Measurements from ENCODE around the gene COL18A1.

COL18A1 gene

GRCh38 chr21:45549626-45550463 is 144.9 kb downstream of the COL18A1 start:
- Histone ChIP-seq H3K36me3 (ENCODE audit: insufficient read depth, low read length) (no peaks in the 10 kb centered on the region; the same call in 1 of the 2 replicates), H3K4me2 (ENCODE audit: insufficient read depth, low read length) (peak overlapping the region; percentile 82), H3K27me3 (ENCODE audit: insufficient read depth, low read length, poor library complexity) (no peaks in the 10 kb centered on the region), H3K4me3 (ENCODE audit: low read depth in 1 of 2, low read length in 2 of 2) (peak overlapping the region in 1 of 2 experiments; percentile 50; a peak in 3 of 4 replicates), H3K4me1 (ENCODE audit: insufficient read depth, low read length) (peaks cover 42% of the 10 kb centered on the region), H4K20me1 (ENCODE audit: insufficient read depth, low read length) (no peaks in the 10 kb centered on the region), H3K79me2 (ENCODE audit: insufficient read depth, low read length) (0 out of 2 replicates have a peak, but pooled peaks cover 2% of the 10 kb centered on the region), H3K27ac (ENCODE audit: low read length) (peak overlapping the region; percentile 82), H3K9ac (ENCODE audit: low read depth, low read length) (peak overlapping the region; percentile 54), H3K9me3 (ENCODE audit: insufficient read depth, low read length, severe bottlenecking) (no peaks in the 10 kb centered on the region), H2AFZ (ENCODE audit: low read depth, low read length) (peak overlapping the region; percentile 83)
- DNase-seq = no peak
- no peak for ATAC-seq (ENCODE audit: insufficient read depth, low read depth)
- TF ChIP-seq EZH2 (IDR thresholded peaks at IDR 0.05; ENCODE audit: borderline replicate concordance, low read depth, low read length, severe bottlenecking) (no peak), CTCF (IDR thresholded peaks at IDR 0.05; ENCODE audit: borderline replicate concordance, extremely low read depth, low read length, poor library complexity, severe bottlenecking) (no peak)

- H3K36me3 ChIP-seq (ENCODE audit: insufficient read depth, low read length) = no peaks in the 10 kb centered on the region; the same call in 1 of the 2 replicates
- H3K27ac ChIP-seq (ENCODE audit: low read length) = peak overlapping the region; percentile 89
- peak overlapping the region; percentile 83 for H2AFZ ChIP-seq (ENCODE audit: low read depth, low read length)
- DNase-seq = peak; percentile 90
- TF ChIP-seq CTCF (IDR thresholded peaks at IDR 0.05; ENCODE audit: borderline replicate concordance, extremely low read depth, low read length, poor library complexity, severe bottlenecking) (no peak), EZH2 (IDR thresholded peaks at IDR 0.05; ENCODE audit: borderline replicate concordance, low read depth, low read length, severe bottlenecking) (no peak)
- H3K4me1 ChIP-seq (ENCODE audit: insufficient read depth, low read length) = peaks cover 42% of the 10 kb centered on the region
- no peaks in the 10 kb centered on the region for H3K9me3 ChIP-seq (ENCODE audit: insufficient read depth, low read length, severe bottlenecking)
- peak; percentile 84 for ATAC-seq (ENCODE audit: insufficient read depth, low read depth)
- peak overlapping the region in 1 of 2 experiments; percentile 50; a peak in 3 of 4 replicates for H3K4me3 ChIP-seq (ENCODE audit: low read depth in 1 of 2, low read length in 2 of 2)
- H3K27me3 ChIP-seq (ENCODE audit: insufficient read depth, low read length, poor library complexity) = no peaks in the 10 kb centered on the region
- H3K4me2 ChIP-seq (ENCODE audit: insufficient read depth, low read length) = peak overlapping the region; percentile 82
- no peaks in the 10 kb centered on the region for H4K20me1 ChIP-seq (ENCODE audit: insufficient read depth, low read length)
- peak overlapping the region; percentile 56 for H3K9ac ChIP-seq (ENCODE audit: low read depth, low read length)
- H3K79me2 ChIP-seq (ENCODE audit: insufficient read depth, low read length) = 0 out of 2 replicates have a peak, but pooled peaks cover 2% of the 10 kb centered on the region
Measured at GRCh38 chr21:45550522-45551210, 145.7 kb downstream of the COL18A1 start.

DNA sequence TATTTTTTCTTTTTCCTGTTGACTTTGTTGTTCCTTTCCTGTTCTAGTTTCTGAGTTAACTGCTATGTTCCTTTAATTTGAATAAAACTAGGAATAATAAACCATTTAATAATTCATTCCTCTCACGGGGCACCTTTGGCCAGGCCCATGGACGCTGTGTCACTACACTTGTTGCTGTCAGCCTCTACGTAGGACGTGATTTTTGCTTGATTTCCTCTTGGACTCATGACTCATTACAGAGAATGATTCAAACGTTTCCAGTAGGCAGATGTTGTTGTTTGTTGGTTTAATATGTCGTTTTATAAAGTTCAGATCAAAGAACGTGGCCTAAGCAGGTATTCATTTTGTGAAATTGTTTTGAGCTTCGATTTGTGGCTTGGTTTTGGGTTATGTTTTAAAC is 146.4 kb downstream of the COL18A1 start:
- Histone ChIP-seq H3K9me3 (ENCODE audit: insufficient read depth, low read length, severe bottlenecking) (no peaks in the 10 kb centered on the region), H3K9ac (ENCODE audit: low read depth, low read length) (peak overlapping the region; percentile 56), H3K27ac (ENCODE audit: low read length) (peak overlapping the region; percentile 89), H3K36me3 (ENCODE audit: insufficient read depth, low read length) (no peaks in the 10 kb centered on the region; the same call in 1 of the 2 replicates), H3K79me2 (ENCODE audit: insufficient read depth, low read length) (0 out of 2 replicates have a peak, but pooled peaks cover 2% of the 10 kb centered on the region), H3K27me3 (ENCODE audit: insufficient read depth, low read length, poor library complexity) (no peaks in the 10 kb centered on the region), H4K20me1 (ENCODE audit: insufficient read depth, low read length) (no peaks in the 10 kb centered on the region), H2AFZ (ENCODE audit: low read depth, low read length) (peak overlapping the region; percentile 33; the same call in 1 of the 2 replicates), H3K4me2 (ENCODE audit: insufficient read depth, low read length) (peak overlapping the region; percentile 82), H3K4me1 (ENCODE audit: insufficient read depth, low read length) (peaks cover 42% of the 10 kb centered on the region), H3K4me3 (ENCODE audit: low read depth in 1 of 2, low read length in 2 of 2) (peak overlapping the region in 1 of 2 experiments; percentile 50; a peak in 2 of 4 replicates)
- ATAC-seq (ENCODE audit: insufficient read depth, low read depth) (no peak), DNase-seq (no peak)
- no peak for TF ChIP-seq EZH2 (IDR thresholded peaks at IDR 0.05; ENCODE audit: borderline replicate concordance, low read depth, low read length, severe bottlenecking)
